ENCODE data around the gene TSACC.

TSACC gene

DNA sequence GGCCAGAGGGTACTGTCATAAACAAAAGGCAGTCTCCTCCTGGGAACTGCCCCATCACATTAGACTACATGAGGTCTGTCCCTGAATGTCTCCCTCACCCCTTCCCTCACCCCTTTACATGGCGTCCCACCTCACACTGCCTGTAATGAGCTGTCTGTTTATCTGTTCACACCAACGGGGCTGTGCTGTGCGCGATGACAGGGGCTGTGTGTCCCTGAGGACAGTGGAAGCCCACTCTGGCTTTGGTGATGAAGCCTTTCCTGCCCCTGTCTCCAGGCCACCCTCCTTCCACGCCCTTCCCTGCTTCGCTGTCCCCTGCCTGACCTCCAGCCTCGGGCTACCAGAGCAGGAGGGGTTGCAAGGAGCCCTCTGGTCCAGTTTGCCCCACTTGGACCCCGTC is 53.4 kb downstream of the TSACC start:
- TF ChIP-seq ARNTL (CRISPR knock-in tag; IDR thresholded peaks at IDR 0.05; ENCODE audit: borderline replicate concordance, low read depth) (no peak), ZNF565 (CRISPR knock-in tag; conservative IDR thresholded peaks at IDR 0.05; ENCODE audit: low read depth) (no peak), ISL1 (CRISPR knock-in tag; IDR thresholded peaks at IDR 0.05) (no peak), CSDC2 (CRISPR knock-in tag; IDR thresholded peaks at IDR 0.05) (no peak), RARB (CRISPR knock-in tag; IDR thresholded peaks at IDR 0.05) (no peak), SNAI2 (CRISPR knock-in tag; IDR thresholded peaks at IDR 0.05) (no peak), ZNF70 (CRISPR knock-in tag; IDR thresholded peaks at IDR 0.05) (no peak), GLIS3 (CRISPR knock-in tag; IDR thresholded peaks at IDR 0.05) (no peak), ZNF8 (CRISPR knock-in tag; IDR thresholded peaks at IDR 0.05) (no peak), BACH2 (CRISPR knock-in tag; IDR thresholded peaks at IDR 0.05; ENCODE audit: borderline replicate concordance) (no peak), TCF4 (CRISPR knock-in tag; IDR thresholded peaks at IDR 0.05; ENCODE audit: borderline replicate concordance) (no peak), OSR1 (CRISPR knock-in tag; IDR thresholded peaks at IDR 0.05) (no peak), TOX (CRISPR knock-in tag; IDR thresholded peaks at IDR 0.05; ENCODE audit: borderline replicate concordance) (no peak)
- TF ChIP-seq, protein P1, sequence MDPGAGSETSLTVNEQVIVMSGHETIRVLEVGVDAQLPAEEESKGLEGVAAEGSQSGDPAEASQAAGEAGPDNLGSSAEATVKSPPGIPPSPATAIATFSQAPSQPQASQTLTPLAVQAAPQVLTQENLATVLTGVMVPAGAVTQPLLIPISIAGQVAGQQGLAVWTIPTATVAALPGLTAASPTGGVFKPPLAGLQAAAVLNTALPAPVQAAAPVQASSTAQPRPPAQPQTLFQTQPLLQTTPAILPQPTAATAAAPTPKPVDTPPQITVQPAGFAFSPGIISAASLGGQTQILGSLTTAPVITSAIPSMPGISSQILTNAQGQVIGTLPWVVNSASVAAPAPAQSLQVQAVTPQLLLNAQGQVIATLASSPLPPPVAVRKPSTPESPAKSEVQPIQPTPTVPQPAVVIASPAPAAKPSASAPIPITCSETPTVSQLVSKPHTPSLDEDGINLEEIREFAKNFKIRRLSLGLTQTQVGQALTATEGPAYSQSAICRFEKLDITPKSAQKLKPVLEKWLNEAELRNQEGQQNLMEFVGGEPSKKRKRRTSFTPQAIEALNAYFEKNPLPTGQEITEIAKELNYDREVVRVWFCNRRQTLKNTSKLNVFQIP (CRISPR knock-in tag; IDR thresholded peaks at IDR 0.05; ENCODE audit: borderline replicate concordance, low read depth) = no peak
- TF ChIP-seq, protein P2, sequence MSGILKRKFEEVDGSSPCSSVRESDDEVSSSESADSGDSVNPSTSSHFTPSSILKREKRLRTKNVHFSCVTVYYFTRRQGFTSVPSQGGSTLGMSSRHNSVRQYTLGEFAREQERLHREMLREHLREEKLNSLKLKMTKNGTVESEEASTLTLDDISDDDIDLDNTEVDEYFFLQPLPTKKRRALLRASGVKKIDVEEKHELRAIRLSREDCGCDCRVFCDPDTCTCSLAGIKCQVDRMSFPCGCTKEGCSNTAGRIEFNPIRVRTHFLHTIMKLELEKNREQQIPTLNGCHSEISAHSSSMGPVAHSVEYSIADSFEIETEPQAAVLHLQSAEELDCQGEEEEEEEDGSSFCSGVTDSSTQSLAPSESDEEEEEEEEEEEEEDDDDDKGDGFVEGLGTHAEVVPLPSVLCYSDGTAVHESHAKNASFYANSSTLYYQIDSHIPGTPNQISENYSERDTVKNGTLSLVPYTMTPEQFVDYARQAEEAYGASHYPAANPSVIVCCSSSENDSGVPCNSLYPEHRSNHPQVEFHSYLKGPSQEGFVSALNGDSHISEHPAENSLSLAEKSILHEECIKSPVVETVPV (CRISPR knock-in tag; IDR thresholded peaks at IDR 0.05) = no peak
- TF ChIP-seq, protein P3, sequence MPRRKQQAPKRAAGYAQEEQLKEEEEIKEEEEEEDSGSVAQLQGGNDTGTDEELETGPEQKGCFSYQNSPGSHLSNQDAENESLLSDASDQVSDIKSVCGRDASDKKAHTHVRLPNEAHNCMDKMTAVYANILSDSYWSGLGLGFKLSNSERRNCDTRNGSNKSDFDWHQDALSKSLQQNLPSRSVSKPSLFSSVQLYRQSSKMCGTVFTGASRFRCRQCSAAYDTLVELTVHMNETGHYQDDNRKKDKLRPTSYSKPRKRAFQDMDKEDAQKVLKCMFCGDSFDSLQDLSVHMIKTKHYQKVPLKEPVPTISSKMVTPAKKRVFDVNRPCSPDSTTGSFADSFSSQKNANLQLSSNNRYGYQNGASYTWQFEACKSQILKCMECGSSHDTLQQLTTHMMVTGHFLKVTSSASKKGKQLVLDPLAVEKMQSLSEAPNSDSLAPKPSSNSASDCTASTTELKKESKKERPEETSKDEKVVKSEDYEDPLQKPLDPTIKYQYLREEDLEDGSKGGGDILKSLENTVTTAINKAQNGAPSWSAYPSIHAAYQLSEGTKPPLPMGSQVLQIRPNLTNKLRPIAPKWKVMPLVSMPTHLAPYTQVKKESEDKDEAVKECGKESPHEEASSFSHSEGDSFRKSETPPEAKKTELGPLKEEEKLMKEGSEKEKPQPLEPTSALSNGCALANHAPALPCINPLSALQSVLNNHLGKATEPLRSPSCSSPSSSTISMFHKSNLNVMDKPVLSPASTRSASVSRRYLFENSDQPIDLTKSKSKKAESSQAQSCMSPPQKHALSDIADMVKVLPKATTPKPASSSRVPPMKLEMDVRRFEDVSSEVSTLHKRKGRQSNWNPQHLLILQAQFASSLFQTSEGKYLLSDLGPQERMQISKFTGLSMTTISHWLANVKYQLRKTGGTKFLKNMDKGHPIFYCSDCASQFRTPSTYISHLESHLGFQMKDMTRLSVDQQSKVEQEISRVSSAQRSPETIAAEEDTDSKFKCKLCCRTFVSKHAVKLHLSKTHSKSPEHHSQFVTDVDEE (CRISPR knock-in tag; IDR thresholded peaks at IDR 0.05) = no peak
- ATAC-seq = no peak

DNA sequence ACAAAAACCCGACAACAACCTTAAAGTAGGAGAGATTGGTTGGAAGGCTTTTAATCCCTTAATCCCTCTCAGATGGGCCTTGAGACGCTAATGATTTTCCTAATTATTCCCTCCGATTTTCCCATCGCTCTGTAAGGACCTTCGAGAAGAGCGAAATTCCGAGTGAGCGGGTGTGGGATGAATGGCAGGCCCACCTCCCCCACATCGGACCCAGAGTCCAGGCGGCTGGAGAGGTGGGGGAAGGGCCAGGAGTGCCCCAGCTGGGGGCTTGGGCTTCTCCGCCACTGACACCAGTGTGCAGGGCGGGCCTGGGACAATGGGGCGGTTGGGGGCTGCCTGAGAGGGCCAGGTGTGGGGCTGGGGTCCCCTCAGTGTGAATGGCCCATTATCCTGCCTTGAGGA is 54.1 kb downstream of the TSACC start:
- no peak for ATAC-seq
- no peak for TF ChIP-seq ESRRG (CRISPR knock-in tag; IDR thresholded peaks at IDR 0.05)
- TF ChIP-seq ZFP30 (CRISPR knock-in tag; IDR thresholded peaks at IDR 0.05) = no peak
- TF ChIP-seq, protein P4, sequence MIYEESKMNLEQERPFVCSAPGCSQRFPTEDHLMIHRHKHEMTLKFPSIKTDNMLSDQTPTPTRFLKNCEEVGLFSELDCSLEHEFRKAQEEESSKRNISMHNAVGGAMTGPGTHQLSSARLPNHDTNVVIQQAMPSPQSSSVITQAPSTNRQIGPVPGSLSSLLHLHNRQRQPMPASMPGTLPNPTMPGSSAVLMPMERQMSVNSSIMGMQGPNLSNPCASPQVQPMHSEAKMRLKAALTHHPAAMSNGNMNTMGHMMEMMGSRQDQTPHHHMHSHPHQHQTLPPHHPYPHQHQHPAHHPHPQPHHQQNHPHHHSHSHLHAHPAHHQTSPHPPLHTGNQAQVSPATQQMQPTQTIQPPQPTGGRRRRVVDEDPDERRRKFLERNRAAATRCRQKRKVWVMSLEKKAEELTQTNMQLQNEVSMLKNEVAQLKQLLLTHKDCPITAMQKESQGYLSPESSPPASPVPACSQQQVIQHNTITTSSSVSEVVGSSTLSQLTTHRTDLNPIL (CRISPR knock-in tag; IDR thresholded peaks at IDR 0.05; ENCODE audit: low read depth) = no peak
- TF ChIP-seq BACH2 (CRISPR knock-in tag; IDR thresholded peaks at IDR 0.05; ENCODE audit: borderline replicate concordance) = no peak
- TF ChIP-seq TCF4 (CRISPR knock-in tag; IDR thresholded peaks at IDR 0.05; ENCODE audit: borderline replicate concordance) = no peak
- TF ChIP-seq CSDC2 (CRISPR knock-in tag; IDR thresholded peaks at IDR 0.05) = no peak
- TF ChIP-seq, protein P5, sequence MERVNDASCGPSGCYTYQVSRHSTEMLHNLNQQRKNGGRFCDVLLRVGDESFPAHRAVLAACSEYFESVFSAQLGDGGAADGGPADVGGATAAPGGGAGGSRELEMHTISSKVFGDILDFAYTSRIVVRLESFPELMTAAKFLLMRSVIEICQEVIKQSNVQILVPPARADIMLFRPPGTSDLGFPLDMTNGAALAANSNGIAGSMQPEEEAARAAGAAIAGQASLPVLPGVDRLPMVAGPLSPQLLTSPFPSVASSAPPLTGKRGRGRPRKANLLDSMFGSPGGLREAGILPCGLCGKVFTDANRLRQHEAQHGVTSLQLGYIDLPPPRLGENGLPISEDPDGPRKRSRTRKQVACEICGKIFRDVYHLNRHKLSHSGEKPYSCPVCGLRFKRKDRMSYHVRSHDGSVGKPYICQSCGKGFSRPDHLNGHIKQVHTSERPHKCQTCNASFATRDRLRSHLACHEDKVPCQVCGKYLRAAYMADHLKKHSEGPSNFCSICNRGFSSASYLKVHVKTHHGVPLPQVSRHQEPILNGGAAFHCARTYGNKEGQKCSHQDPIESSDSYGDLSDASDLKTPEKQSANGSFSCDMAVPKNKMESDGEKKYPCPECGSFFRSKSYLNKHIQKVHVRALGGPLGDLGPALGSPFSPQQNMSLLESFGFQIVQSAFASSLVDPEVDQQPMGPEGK (CRISPR knock-in tag; IDR thresholded peaks at IDR 0.05; ENCODE audit: borderline replicate concordance) = no peak
- no peak for TF ChIP-seq ZNF8 (CRISPR knock-in tag; IDR thresholded peaks at IDR 0.05)
- TF ChIP-seq ZC3H10 (CRISPR knock-in tag; IDR thresholded peaks at IDR 0.05) = no peak
- TF ChIP-seq SNAI2 (CRISPR knock-in tag; IDR thresholded peaks at IDR 0.05) = no peak
- no peak for TF ChIP-seq ISL1 (CRISPR knock-in tag; IDR thresholded peaks at IDR 0.05)

DNA sequence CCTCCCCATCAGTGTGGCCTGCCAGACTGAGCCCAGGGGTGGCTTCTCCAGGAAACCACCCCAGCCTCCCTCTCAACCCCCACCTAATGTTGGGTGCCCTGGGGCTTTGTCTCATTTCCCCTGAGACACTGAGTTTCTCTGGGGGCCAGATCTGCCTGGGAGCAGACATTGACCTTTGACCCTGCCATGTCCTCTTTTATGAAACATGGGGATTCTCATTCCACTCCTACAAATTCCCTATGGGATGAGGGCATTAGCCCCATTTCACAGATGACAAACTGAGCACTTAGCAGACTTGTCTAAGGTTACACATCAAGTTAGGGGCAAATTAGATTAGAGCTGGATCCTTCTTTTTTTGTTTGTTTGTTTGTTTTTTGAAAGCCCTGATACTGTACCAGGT is 54.8 kb downstream of the TSACC start:
- no peak for ATAC-seq
- TF ChIP-seq SNAI2 (CRISPR knock-in tag; IDR thresholded peaks at IDR 0.05) (no peak), PPARA (CRISPR knock-in tag; IDR thresholded peaks at IDR 0.05; ENCODE audit: borderline replicate concordance) (no peak), ZFP30 (CRISPR knock-in tag; IDR thresholded peaks at IDR 0.05) (no peak), RARB (CRISPR knock-in tag; IDR thresholded peaks at IDR 0.05) (no peak), TOX (CRISPR knock-in tag; IDR thresholded peaks at IDR 0.05; ENCODE audit: borderline replicate concordance) (no peak), ZNF565 (CRISPR knock-in tag; conservative IDR thresholded peaks at IDR 0.05; ENCODE audit: low read depth) (no peak), CSDC2 (CRISPR knock-in tag; IDR thresholded peaks at IDR 0.05) (no peak), ARNTL (CRISPR knock-in tag; IDR thresholded peaks at IDR 0.05; ENCODE audit: borderline replicate concordance, low read depth) (no peak), TCF4 (CRISPR knock-in tag; IDR thresholded peaks at IDR 0.05; ENCODE audit: borderline replicate concordance) (no peak), ZNF8 (CRISPR knock-in tag; IDR thresholded peaks at IDR 0.05) (no peak), ZC3H10 (CRISPR knock-in tag; IDR thresholded peaks at IDR 0.05) (no peak), ISL1 (CRISPR knock-in tag; IDR thresholded peaks at IDR 0.05) (no peak), BACH2 (CRISPR knock-in tag; IDR thresholded peaks at IDR 0.05; ENCODE audit: borderline replicate concordance) (no peak)
- TF ChIP-seq, protein P5 (CRISPR knock-in tag; IDR thresholded peaks at IDR 0.05; ENCODE audit: borderline replicate concordance) = no peak
- TF ChIP-seq, protein P2 (CRISPR knock-in tag; IDR thresholded peaks at IDR 0.05) = no peak
